HepG2 (cell line): ENCODE data around the gene ITPR1. TPM values are rescaled to one million over a fixed set of nuclear protein-coding genes. Genes with fewer than 3 reads are reported as not detected.

Experiments used
- FOXC1 ChIP-seq: sonication (generic); formaldehyde crosslinking; IDR thresholded peaks from 2 replicates; pipeline ENCODE4 v1.8.0; 2022; ENCODE audit warnings: mild to moderate bottlenecking, missing genetic modification reagents, borderline replicate concordance
- FOXP1 ChIP-seq, 2 experiments: fragments of 450-650 bp in 1 of 2; IDR thresholded peaks; 2 replicates each; pipeline ENCODE4 v1.6.1; 2017 to 2018; ENCODE audit warnings: antibody characterized with exemption in 1 of 2
- IRF2 ChIP-seq: IDR thresholded peaks from 2 replicates; pipeline ENCODE4 v1.6.1; 2018; ENCODE audit warnings: missing genetic modification reagents, missing compliant biosample characterization
- MED1 ChIP-seq: sonication (generic); formaldehyde crosslinking; IDR thresholded peaks from 2 replicates; pipeline ENCODE4 v1.4.0; 2020; ENCODE audit warnings: missing genetic modification reagents
- REPIN1 ChIP-seq: sonication (generic); formaldehyde crosslinking; IDR thresholded peaks from 2 replicates; pipeline ENCODE4 v1.8.0; 2022; ENCODE audit warnings: missing genetic modification reagents, low read depth, mild to moderate bottlenecking, borderline replicate concordance
- SMYD3 ChIP-seq: sonication (generic); formaldehyde crosslinking; IDR thresholded peaks from 2 replicates; pipeline ENCODE4 v1.8.1; 2023; ENCODE audit warnings: mild to moderate bottlenecking, missing genetic modification reagents
- SNAPC2 ChIP-seq: sonication (generic); formaldehyde crosslinking; IDR thresholded peaks from 2 replicates; pipeline ENCODE4 v1.8.1; 2022; ENCODE audit warnings: mild to moderate bottlenecking, missing genetic modification reagents
- ZMYM4 ChIP-seq: sonication (generic); formaldehyde crosslinking; IDR thresholded peaks from 2 replicates; pipeline ENCODE4 v1.8.1; 2023; ENCODE audit warnings: mild to moderate bottlenecking, missing genetic modification reagents
- ZNF12 ChIP-seq: sonication (generic); formaldehyde crosslinking; IDR thresholded peaks from 2 replicates; pipeline ENCODE4 v1.5.0; 2020; ENCODE audit warnings: missing genetic modification reagents
- ZNF3 ChIP-seq: IDR thresholded peaks from 2 replicates; pipeline ENCODE4 v1.7.0; 2017; ENCODE audit warnings: inconsistent platforms
- ZNF747 ChIP-seq: sonication (generic); formaldehyde crosslinking; IDR thresholded peaks from 2 replicates; pipeline ENCODE4 v1.8.1; 2023; ENCODE audit warnings: missing genetic modification reagents, mild to moderate bottlenecking, borderline replicate concordance
- polyA plus RNA-seq, 8 experiments: library from polyadenylated mRNA; depleted of rRNA in 3 of 8; stranded (reverse) in 7 of 8; unstranded in 1 of 8; fragments of >200 nt; fragmentation: Illumina TruSeq in 4 of 8; extraction: Trizol in 4 of 8; gene quantifications; 2 replicates each; pipeline versions ENCODE4 v1.2.1 to v1.2.3, GENCODE V29; 2011 to 2016; ENCODE audit warnings: low read depth in 4 of 8, missing spikeins in 1 of 8, mixed read lengths in 1 of 8; ENCODE audit not compliant: insufficient read depth in 1 of 8
- total RNA-seq, 5 experiments: library from RNA; depleted of rRNA; stranded (reverse); fragments of >200 nt; fragmentation: Illumina TruSeq; extraction: Trizol; gene quantifications; 2 replicates each; pipeline ENCODE4 v1.2.3, GENCODE V29; 2016; ENCODE audit warnings: low read depth in 1 of 5
- TF ChIP-seq, protein P1 (sequence below), 2 experiments: fragments of 450-650 bp in 1 of 2; sonication (generic) in 1 of 2; formaldehyde crosslinking in 1 of 2; IDR thresholded peaks; 2 replicates each; pipeline versions ENCODE4 v1.6.1 to v1.8.0; 2016 to 2022; ENCODE audit warnings: antibody characterized with exemption in 1 of 2, mild to moderate bottlenecking in 1 of 2, missing genetic modification reagents in 1 of 2
- TF ChIP-seq, protein P2 (sequence below): sonication (generic); formaldehyde crosslinking; IDR thresholded peaks from 2 replicates; pipeline ENCODE4 v1.4.0; 2020; ENCODE audit warnings: mild to moderate bottlenecking, missing genetic modification reagents
- TF ChIP-seq, protein P3 (sequence below): IDR thresholded peaks from 2 replicates; pipeline ENCODE4 v1.6.1; 2016; ENCODE audit warnings: control low read depth
- TF ChIP-seq, protein P4 (sequence below): sonication (generic); formaldehyde crosslinking; IDR thresholded peaks from 2 replicates; pipeline ENCODE4 v1.8.0; 2022; ENCODE audit warnings: mild to moderate bottlenecking, missing genetic modification reagents

ITPR1 gene
- total and polyA plus RNA-seq, 2 of the 13 experiments (the other 11 are each of a cell fraction or from before 2014, with no cell fraction given) = 10.0 to 11.4 TPM

DNA sequence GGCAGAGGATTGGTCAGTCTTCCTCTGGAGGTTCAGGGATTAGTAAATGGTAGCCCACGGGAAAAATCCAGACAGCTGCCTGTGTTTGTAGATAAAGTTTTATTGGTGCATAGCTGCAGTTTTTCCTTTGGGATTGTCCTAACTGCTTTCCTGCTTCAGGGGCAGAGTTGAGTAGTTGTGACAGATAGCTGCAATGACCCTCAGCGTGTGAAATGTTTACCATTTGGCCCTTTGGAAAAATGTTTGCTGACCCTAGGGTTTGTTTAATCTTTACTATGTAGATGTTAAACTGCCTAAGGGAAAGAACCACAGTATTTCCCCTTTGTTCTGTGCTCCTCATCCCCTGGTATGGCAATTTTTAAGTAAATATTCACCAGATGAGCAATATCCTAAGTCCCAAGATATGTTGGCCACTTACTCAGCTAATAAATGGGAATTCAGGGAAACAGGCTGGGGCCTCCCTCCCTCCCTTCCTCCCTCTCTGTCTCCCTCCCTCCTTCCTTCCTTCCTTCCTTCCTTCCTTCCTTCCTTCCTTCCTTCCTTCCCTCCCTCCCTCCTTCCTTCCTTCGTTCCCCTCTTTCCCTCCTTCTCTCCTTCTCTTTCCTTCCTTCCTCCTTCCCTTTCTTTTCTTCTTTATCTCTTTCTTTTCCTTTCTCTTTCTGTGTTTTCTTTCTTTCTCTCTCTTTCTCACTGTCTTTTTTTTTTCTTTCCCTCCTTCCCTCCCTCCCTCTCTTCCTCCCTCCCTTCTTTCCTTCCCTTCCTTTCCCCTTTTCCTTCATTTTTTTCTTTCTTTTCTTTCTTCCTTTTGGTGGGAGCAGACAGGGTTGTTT is 251.5 kb downstream of the ITPR1 start (continued):
- TF ChIP-seq, protein P1, sequence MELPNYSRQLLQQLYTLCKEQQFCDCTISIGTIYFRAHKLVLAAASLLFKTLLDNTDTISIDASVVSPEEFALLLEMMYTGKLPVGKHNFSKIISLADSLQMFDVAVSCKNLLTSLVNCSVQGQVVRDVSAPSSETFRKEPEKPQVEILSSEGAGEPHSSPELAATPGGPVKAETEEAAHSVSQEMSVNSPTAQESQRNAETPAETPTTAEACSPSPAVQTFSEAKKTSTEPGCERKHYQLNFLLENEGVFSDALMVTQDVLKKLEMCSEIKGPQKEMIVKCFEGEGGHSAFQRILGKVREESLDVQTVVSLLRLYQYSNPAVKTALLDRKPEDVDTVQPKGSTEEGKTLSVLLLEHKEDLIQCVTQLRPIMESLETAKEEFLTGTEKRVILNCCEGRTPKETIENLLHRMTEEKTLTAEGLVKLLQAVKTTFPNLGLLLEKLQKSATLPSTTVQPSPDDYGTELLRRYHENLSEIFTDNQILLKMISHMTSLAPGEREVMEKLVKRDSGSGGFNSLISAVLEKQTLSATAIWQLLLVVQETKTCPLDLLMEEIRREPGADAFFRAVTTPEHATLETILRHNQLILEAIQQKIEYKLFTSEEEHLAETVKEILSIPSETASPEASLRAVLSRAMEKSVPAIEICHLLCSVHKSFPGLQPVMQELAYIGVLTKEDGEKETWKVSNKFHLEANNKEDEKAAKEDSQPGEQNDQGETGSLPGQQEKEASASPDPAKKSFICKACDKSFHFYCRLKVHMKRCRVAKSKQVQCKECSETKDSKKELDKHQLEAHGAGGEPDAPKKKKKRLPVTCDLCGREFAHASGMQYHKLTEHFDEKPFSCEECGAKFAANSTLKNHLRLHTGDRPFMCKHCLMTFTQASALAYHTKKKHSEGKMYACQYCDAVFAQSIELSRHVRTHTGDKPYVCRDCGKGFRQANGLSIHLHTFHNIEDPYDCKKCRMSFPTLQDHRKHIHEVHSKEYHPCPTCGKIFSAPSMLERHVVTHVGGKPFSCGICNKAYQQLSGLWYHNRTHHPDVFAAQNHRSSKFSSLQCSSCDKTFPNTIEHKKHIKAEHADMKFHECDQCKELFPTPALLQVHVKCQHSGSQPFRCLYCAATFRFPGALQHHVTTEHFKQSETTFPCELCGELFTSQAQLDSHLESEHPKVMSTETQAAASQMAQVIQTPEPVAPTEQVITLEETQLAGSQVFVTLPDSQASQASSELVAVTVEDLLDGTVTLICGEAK (IDR thresholded peaks at IDR 0.05) = peak; percentile 96
- TF ChIP-seq, protein P1 (CRISPR knock-in tag; IDR thresholded peaks at IDR 0.05) = peak; percentile 100
- no peak for TF ChIP-seq ZNF3 (CRISPR knock-in tag)
- 0 out of 2 replicates have a peak, but pooled peaks have one; percentile 36 for TF ChIP-seq IRF2
- TF ChIP-seq SNAPC2 (CRISPR knock-in tag) = 0 out of 2 replicates have a peak, but pooled peaks have one; percentile 35
- TF ChIP-seq, protein P2, sequence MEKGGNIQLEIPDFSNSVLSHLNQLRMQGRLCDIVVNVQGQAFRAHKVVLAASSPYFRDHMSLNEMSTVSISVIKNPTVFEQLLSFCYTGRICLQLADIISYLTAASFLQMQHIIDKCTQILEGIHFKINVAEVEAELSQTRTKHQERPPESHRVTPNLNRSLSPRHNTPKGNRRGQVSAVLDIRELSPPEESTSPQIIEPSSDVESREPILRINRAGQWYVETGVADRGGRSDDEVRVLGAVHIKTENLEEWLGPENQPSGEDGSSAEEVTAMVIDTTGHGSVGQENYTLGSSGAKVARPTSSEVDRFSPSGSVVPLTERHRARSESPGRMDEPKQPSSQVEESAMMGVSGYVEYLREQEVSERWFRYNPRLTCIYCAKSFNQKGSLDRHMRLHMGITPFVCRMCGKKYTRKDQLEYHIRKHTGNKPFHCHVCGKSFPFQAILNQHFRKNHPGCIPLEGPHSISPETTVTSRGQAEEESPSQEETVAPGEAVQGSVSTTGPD (CRISPR knock-in tag) = peak; percentile 94
- 0 out of 2 replicates have a peak, but pooled peaks have one; percentile 38 for TF ChIP-seq ZNF12 (CRISPR knock-in tag)
- peak; percentile 51; the same call in 1 of the 2 replicates for TF ChIP-seq ZNF747 (CRISPR knock-in tag)
- peak; percentile 89 for TF ChIP-seq MED1 (CRISPR knock-in tag)
- TF ChIP-seq FOXP1 (IDR thresholded peaks at IDR 0.05) = 0 out of 2 replicates have a peak, but pooled peaks have one; percentile 37
- peak; percentile 91 for TF ChIP-seq FOXP1 (CRISPR knock-in tag; IDR thresholded peaks at IDR 0.05)
- TF ChIP-seq, protein P3, sequence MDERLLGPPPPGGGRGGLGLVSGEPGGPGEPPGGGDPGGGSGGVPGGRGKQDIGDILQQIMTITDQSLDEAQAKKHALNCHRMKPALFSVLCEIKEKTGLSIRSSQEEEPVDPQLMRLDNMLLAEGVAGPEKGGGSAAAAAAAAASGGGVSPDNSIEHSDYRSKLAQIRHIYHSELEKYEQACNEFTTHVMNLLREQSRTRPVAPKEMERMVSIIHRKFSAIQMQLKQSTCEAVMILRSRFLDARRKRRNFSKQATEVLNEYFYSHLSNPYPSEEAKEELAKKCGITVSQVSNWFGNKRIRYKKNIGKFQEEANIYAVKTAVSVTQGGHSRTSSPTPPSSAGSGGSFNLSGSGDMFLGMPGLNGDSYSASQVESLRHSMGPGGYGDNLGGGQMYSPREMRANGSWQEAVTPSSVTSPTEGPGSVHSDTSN = 0 out of 2 replicates have a peak, but pooled peaks have one; percentile 26
- TF ChIP-seq, protein P4, sequence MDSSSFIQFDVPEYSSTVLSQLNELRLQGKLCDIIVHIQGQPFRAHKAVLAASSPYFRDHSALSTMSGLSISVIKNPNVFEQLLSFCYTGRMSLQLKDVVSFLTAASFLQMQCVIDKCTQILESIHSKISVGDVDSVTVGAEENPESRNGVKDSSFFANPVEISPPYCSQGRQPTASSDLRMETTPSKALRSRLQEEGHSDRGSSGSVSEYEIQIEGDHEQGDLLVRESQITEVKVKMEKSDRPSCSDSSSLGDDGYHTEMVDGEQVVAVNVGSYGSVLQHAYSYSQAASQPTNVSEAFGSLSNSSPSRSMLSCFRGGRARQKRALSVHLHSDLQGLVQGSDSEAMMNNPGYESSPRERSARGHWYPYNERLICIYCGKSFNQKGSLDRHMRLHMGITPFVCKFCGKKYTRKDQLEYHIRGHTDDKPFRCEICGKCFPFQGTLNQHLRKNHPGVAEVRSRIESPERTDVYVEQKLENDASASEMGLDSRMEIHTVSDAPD (CRISPR knock-in tag) = peak; percentile 93
- TF ChIP-seq SMYD3 (CRISPR knock-in tag) = peak; percentile 59; the same call in 1 of the 2 replicates
- TF ChIP-seq FOXC1 = no peak
- peak; percentile 69 for TF ChIP-seq ZMYM4 (CRISPR knock-in tag)
- TF ChIP-seq REPIN1 (CRISPR knock-in tag) = peak; percentile 60; the same call in 1 of the 2 replicates
